Thoracic aorta endothelial cell (primary cell): Measurements from ENCODE around the gene NIPAL1. TPM values are rescaled to one million over a fixed set of nuclear protein-coding genes. Genes with fewer than 3 reads are reported as not detected.

Experiments
- total RNA-seq: library from RNA; depleted of rRNA; stranded (reverse); fragments of >200 nt; gene quantifications from 2 replicates; pipeline ENCODE4 v1.2.3, GENCODE V29; 2012

NIPAL1 gene
- 0.80 and 2.9 TPM in 2 replicates for total RNA-seq

DNA sequence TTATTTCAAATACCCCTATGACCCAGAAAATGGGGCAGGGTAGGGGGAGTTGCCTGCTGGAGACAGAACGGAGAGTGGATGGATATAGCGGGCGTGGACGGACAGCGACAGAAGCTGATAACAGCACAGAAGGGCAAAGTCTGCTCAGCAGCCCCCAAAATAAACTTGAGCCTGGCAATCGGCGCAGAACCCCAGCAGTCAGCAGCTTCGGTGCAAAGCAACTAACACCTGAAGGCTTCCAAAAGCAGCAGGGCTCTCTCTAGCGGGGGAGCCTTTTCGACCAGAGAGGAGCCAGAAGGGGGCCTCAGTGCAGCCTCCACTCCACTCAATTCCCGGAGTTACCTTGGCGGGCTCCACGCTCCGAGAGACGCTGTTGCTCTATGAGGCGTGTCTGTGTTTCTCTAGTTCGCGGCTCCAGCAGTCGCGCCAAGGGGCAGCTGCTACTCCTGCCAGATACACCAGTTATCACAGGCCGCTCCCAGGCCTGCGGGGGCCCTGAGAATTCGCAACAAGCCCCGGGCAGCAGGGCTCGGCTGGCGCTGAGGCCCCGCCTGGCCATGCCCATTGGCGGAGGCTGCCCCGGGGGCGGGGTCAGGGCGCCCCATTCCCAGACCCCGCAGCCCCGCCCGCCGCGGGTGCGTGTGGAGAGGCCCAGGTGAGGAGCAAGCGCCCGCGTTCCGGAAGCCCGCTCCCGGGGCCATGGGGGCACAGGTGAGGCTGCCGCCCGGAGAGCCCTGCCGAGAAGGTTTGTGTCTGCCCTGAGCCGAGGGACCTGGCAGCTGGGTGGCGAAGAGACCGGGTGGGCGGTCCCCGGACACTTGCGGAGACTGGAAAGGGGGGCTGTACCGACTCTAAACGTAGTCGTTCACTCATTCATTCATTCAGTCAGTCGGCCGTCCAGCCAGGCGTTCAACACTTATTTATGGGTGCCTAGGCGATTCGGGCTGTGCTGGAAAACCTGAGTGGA is at the start of gene NIPAL1, which contains the start of gene CNGA1:
TSS of gene NIPAL1 (plus strand) at position 632 of the 967 bp plus-strand sequence. CDS start at position 700, 68 bp downstream.
TSS of gene CNGA1 (minus strand) at position 541 of the 967 bp plus-strand sequence. CDS start 63,992 bp downstream, outside the sequence.

Other genes with a start within 250 kb of the NIPAL1 start
- under 0.01 and 0.14 TPM in 2 replicates for gene CORIN, start 178.7 kb upstream of the NIPAL1 start, total RNA-seq
- 12.5 and 15.0 TPM in 2 replicates for gene NFXL1, start 102.2 kb upstream of the NIPAL1 start, total RNA-seq
- 0.14 TPM in 1 of 2 replicates, not detected in the other for gene CNGA1, start 91 bp upstream of the NIPAL1 start, total RNA-seq
- 0.40 and 0.79 TPM in 2 replicates for gene TXK, start 117.5 kb downstream of the NIPAL1 start, total RNA-seq